Type B pancreatic cell (in vitro differentiated cells): ENCODE measurements around the gene KIF3B. TPM values are rescaled to one million over a fixed set of nuclear protein-coding genes. Genes with fewer than 3 reads are reported as not detected.

Experiments
- DNase-seq: peaks from one replicate; pipeline ENCODE4 v3.0.0; 2021; ENCODE audit warnings: mixed read lengths; ENCODE audit not compliant: unreplicated experiment; ENCODE audit errors: extremely low spot score
- H3K27ac Mint-ChIP-seq: 2 replicates; pipeline ENCODE4 v1.8.0; 2021; ENCODE audit warnings: mild to moderate bottlenecking, mixed read lengths
- H3K27me3 Mint-ChIP-seq: 2 replicates; pipeline ENCODE4 v1.8.0; 2021; ENCODE audit warnings: mixed read lengths
- H3K36me3 Mint-ChIP-seq: 2 replicates; pipeline ENCODE4 v1.8.0; 2021; ENCODE audit warnings: mixed read lengths
- H3K4me1 Mint-ChIP-seq: one replicate; pipeline ENCODE4 v1.8.0; 2021; ENCODE audit warnings: mixed read lengths; ENCODE audit not compliant: unreplicated experiment
- H3K4me3 Mint-ChIP-seq: 2 replicates; pipeline ENCODE4 v1.8.0; 2021; ENCODE audit warnings: mild to moderate bottlenecking, mixed read lengths
- H3K9me3 Mint-ChIP-seq: 2 replicates; pipeline ENCODE4 v1.8.0; 2021; ENCODE audit warnings: mixed read lengths
- CTCF ChIP-seq: fragments of 200-600 bp; sonication (generic); conservative IDR thresholded peaks from 2 replicates; pipeline ENCODE4 v1.5.0; 2021; ENCODE audit warnings: antibody characterized with exemption, mild to moderate bottlenecking
- long read RNA-seq: library from polyadenylated mRNA; unstranded; transcript quantifications from one replicate; pipeline ENCODE4 v2.0.0, GENCODE V29; 2020
- total RNA-seq: library from RNA; stranded (reverse); gene quantifications from 2 replicates; pipeline ENCODE4 v1.2.1, GENCODE V29; 2021; ENCODE audit warnings: low replicate concordance

Gene KIF3B
- total RNA-seq, result 41.2 and 45.9 TPM in 2 replicates
- long read RNA-seq, partial matches to known transcripts, result 25 of 25 reads
- long read RNA-seq, other reads (novel, unspliced or antisense), result 0 of 25 reads

GRCh38 chr20:32277361-32278198 is at the start of gene KIF3B:
TSS of gene KIF3B (plus strand) at chr20:32277651. CDS start at chr20:32309778, 32,127 bp downstream.
- Mint-ChIP-seq H3K4me3 (peak within 1 kb of the TSS; percentile 94), H3K27me3 (peaks cover 13% of the 10 kb centered on the region), H3K4me1 (peaks cover 12% of the 10 kb centered on the region), H3K27ac (peak within 1 kb of the TSS; percentile 80), H3K36me3 (peaks cover 11% of the 10 kb centered on the region), H3K9me3 (no peaks in the 10 kb centered on the region)
- peak; percentile 91 for DNase-seq
- no peak for TF ChIP-seq CTCF

- DNase-seq, result no peak
- Mint-ChIP-seq H3K27ac (peak overlapping the region; percentile 51), H3K4me3 (no peak overlapping the region), H3K4me1 (peaks cover 11% of the 10 kb centered on the region), H3K27me3 (no peaks in the 10 kb centered on the region), H3K9me3 (no peaks in the 10 kb centered on the region), H3K36me3 (peaks cover 32% of the 10 kb centered on the region)
- no peak for TF ChIP-seq CTCF
These were observed 49.4 kb upstream of the KIF3B start for GRCh38 chr20:32227744-32228688.

- H3K27me3 Mint-ChIP-seq, result no peaks in the 10 kb centered on the region
- DNase-seq, result no peak
- H3K4me3 Mint-ChIP-seq, result no peak overlapping the region
- peaks cover 39% of the 10 kb centered on the region for H3K36me3 Mint-ChIP-seq
- no peak for TF ChIP-seq CTCF
- peak overlapping the region; percentile 18 for H3K27ac Mint-ChIP-seq
- H3K4me1 Mint-ChIP-seq, result peaks cover 11% of the 10 kb centered on the region
- H3K9me3 Mint-ChIP-seq, result no peaks in the 10 kb centered on the region
These were observed 48.2 kb upstream of the KIF3B start for GRCh38 chr20:32229251-32229747.

GRCh38 chr20:32230707-32231106 is 46.7 kb upstream of the KIF3B start:
- Mint-ChIP-seq H3K9me3 (no peaks in the 10 kb centered on the region), H3K27me3 (no peaks in the 10 kb centered on the region), H3K4me1 (peaks cover 9% of the 10 kb centered on the region), H3K4me3 (no peak overlapping the region), H3K36me3 (peaks cover 48% of the 10 kb centered on the region), H3K27ac (no peak overlapping the region)
- DNase-seq, result no peak
- no peak for TF ChIP-seq CTCF

GRCh38 chr20:32231245-32231644 is 46.2 kb upstream of the KIF3B start:
- no peak for DNase-seq
- Mint-ChIP-seq H3K27me3 (no peaks in the 10 kb centered on the region), H3K4me3 (no peak overlapping the region), H3K36me3 (peaks cover 49% of the 10 kb centered on the region), H3K4me1 (peaks cover 11% of the 10 kb centered on the region), H3K27ac (no peak overlapping the region), H3K9me3 (no peaks in the 10 kb centered on the region)
- no peak for TF ChIP-seq CTCF
